OCI-LY7 (cell line): ENCODE measurements around the gene ABCC8. TPM values are rescaled to one million over a fixed set of nuclear protein-coding genes. Genes with fewer than 3 reads are reported as not detected.

Experiments
- BruUV-seq: library from RNA; stranded (reverse); fragments of 400-500 nt; replicated peaks from 2 replicates; lab custom pipeline; 2021; lab: Mats Ljungman, UMichigan
- CTCF ChIA-PET: fragments of 300-600 bp; sonication (Branson Sonifier 250); formaldehyde crosslinking; loops from one replicate; lab custom pipeline; 2022; ENCODE audit warnings: antibody characterized with exemption; ENCODE audit not compliant: unreplicated experiment; lab: Charles Lee
- POLR2A ChIA-PET: fragments of 300-600 bp; sonication (Branson Sonifier 250); formaldehyde crosslinking; loops from one replicate; lab custom pipeline; 2022; ENCODE audit warnings: antibody characterized with exemption; lab: Charles Lee
- DNase-seq: peaks from one replicate; pipeline ENCODE4 v3.0.0-alpha.2; 2015; ENCODE audit warnings: low spot score
- H2AFZ ChIP-seq: fragments of 200-600 bp; sonication (generic), shearing (Covaris generic); 2 replicates; pipeline ENCODE4 v1.6.1; 2014; ENCODE audit warnings: mild to moderate bottlenecking, antibody characterized with exemption, low read length, moderate library complexity
- H3K27ac ChIP-seq: fragments of 200-600 bp; sonication (generic); 2 replicates; pipeline ENCODE4 v1.5.1; 2014; ENCODE audit warnings: mixed run types, low read depth, mild to moderate bottlenecking, moderate library complexity, low read length, inconsistent platforms; ENCODE audit not compliant: poor library complexity, severe bottlenecking
- H3K36me3 ChIP-seq: fragments of 200-600 bp; sonication (generic); 2 replicates; pipeline ENCODE4 v1.6.1; 2014; ENCODE audit warnings: mild to moderate bottlenecking, antibody characterized with exemption, low read length, moderate library complexity, mixed read lengths; ENCODE audit not compliant: insufficient read depth
- H3K4me1 ChIP-seq: fragments of 200-600 bp; sonication (generic); 2 replicates; pipeline ENCODE4 v1.5.1; 2014; ENCODE audit warnings: mild to moderate bottlenecking, low read length; ENCODE audit not compliant: insufficient read depth, poor library complexity, severe bottlenecking
- H3K4me2 ChIP-seq: fragments of 200-600 bp; sonication (generic); 2 replicates; pipeline ENCODE4 v1.6.1; 2014; ENCODE audit warnings: mild to moderate bottlenecking, low read length
- H3K4me3 ChIP-seq: fragments of 200-600 bp; sonication (generic); 2 replicates; pipeline ENCODE4 v1.5.1; 2014; ENCODE audit warnings: mild to moderate bottlenecking, low read depth, low read length; ENCODE audit not compliant: poor library complexity, severe bottlenecking
- H3K79me2 ChIP-seq: fragments of 200-600 bp; sonication (generic); 2 replicates; pipeline ENCODE4 v1.6.1; 2016; ENCODE audit warnings: low read depth, mild to moderate bottlenecking, low read length, moderate library complexity, mixed read lengths; ENCODE audit not compliant: insufficient read depth
- H3K9me2 ChIP-seq: fragments of 200-600 bp; sonication (generic); 2 replicates; pipeline ENCODE4 v1.6.1; 2016; ENCODE audit warnings: mild to moderate bottlenecking, low read length, mixed read lengths; ENCODE audit not compliant: insufficient read depth
- H3K9me3 ChIP-seq: fragments of 200-600 bp; sonication (generic); 2 replicates; pipeline ENCODE4 v1.6.1; 2014; ENCODE audit warnings: mild to moderate bottlenecking, mixed run types, low read length, mixed read lengths
- H4K20me1 ChIP-seq: fragments of 200-600 bp; sonication (generic); 2 replicates; pipeline ENCODE4 v1.6.1; 2014; ENCODE audit warnings: mild to moderate bottlenecking, antibody characterized with exemption, low read length, moderate library complexity, mixed read lengths; ENCODE audit not compliant: insufficient read depth
- EZH2phosphoT487 ChIP-seq: fragments of 200-600 bp; sonication (generic); IDR thresholded peaks from 2 replicates; pipeline ENCODE4 v1.6.1; 2018; ENCODE audit warnings: low read depth, borderline replicate concordance, mild to moderate bottlenecking, mixed run types, antibody characterized with exemption, low read length, moderate library complexity, mixed read lengths
- intact Hi-C: fragments of 100-400 bp; cut with micrococcal nuclease; formaldehyde crosslinking; loops from one replicate; pipeline ENCODE4 v1.10.0; 2022; ENCODE audit not compliant: unreplicated experiment
- total RNA-seq, 2 experiments: library from RNA; depleted of rRNA in 1 of 2; stranded (reverse); fragments of >200 nt in 1 of 2; shearing (Covaris generic) in 1 of 2; gene quantifications; 2 replicates each; pipeline ENCODE4 v1.2.3, GENCODE V29; 2014 to 2022
- TF ChIP-seq, protein P1 (sequence below): fragments of 200-600 bp; sonication (generic); conservative IDR thresholded peaks from 2 replicates; pipeline ENCODE4 v1.5.1; 2014; ENCODE audit warnings: mild to moderate bottlenecking, antibody characterized with exemption, low read length, moderate library complexity, mixed read lengths

Gene ABCC8
- total RNA-seq, 2 experiments from 2014 or later: not detected

DNA sequence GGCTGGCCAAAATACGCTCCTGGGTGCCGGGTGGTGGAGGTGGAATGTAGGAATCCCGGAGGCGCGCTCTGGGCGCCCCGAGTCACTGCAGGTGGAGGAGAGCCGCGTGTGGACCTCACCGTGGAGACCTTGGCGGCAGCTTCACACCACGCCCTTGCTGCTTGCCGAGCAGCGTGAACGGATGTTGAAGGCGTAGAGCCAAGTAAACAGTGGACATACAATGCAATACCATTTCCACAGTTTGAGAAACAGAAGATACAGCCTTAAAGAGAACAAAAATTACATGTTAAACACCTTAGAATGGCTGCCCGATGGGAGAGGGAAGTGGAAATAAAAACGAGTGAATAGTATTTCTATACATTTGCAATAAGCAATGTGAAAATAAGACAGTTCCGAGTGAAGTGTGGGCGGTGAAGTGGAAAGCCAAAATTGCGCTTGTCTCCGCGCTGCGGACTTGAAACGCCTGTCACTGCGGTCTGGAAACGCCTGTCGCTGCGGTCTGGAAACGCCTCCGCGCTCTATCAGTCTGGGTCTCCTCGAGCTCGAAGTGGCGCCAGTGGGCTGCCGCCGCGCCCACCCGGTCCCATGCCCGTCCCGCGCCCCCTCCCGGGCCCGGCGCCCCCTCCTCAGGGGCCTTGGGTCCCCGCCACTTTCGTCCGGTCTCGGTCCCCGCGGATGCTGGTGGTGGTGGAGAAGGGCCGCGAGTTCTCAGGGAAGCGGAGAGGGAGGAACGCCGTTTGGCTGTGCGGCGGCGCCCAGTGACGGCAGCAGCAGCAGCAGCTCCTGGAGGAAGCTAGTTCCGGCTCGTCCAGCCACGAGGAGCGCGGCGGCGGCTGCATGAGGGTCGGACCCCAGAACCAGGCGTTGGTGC lies 123.5 kb downstream of the ABCC8 start:
- Histone ChIP-seq H3K27ac (peak overlapping the region; percentile 72), H3K4me1 (peaks cover 26% of the 10 kb centered on the region), H3K9me2 (no peaks in the 10 kb centered on the region), H4K20me1 (no peaks in the 10 kb centered on the region), H3K4me2 (peak overlapping the region; percentile 95), H2AFZ (peak overlapping the region; percentile 61), H3K4me3 (peak overlapping the region; percentile 70), H3K36me3 (peaks cover 17% of the 10 kb centered on the region), H3K79me2 (peaks cover 22% of the 10 kb centered on the region), H3K9me3 (peaks cover 5% of the 10 kb centered on the region; the same call in 1 of the 2 replicates)
- intact Hi-C loops: loop anchor here (1.0 to 2.0 kb wide), 3 partner anchors 76 to 276 kb away; partner anchors contain the start of genes NUCB2 and RPS13
- TF ChIP-seq, protein P1, sequence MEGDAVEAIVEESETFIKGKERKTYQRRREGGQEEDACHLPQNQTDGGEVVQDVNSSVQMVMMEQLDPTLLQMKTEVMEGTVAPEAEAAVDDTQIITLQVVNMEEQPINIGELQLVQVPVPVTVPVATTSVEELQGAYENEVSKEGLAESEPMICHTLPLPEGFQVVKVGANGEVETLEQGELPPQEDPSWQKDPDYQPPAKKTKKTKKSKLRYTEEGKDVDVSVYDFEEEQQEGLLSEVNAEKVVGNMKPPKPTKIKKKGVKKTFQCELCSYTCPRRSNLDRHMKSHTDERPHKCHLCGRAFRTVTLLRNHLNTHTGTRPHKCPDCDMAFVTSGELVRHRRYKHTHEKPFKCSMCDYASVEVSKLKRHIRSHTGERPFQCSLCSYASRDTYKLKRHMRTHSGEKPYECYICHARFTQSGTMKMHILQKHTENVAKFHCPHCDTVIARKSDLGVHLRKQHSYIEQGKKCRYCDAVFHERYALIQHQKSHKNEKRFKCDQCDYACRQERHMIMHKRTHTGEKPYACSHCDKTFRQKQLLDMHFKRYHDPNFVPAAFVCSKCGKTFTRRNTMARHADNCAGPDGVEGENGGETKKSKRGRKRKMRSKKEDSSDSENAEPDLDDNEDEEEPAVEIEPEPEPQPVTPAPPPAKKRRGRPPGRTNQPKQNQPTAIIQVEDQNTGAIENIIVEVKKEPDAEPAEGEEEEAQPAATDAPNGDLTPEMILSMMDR: no peak
- no peak for TF ChIP-seq EZH2phosphoT487
- POLR2A ChIA-PET: interaction anchor here (1.6 kb wide), 2 partner anchors 77 to 275 kb away, joined by 5 read pairs; partner anchors contain the start of gene NUCB2
- CTCF ChIA-PET: interaction anchor here (0.6 to 0.7 kb wide), 2 partner anchors 9 to 28 kb away, joined by 3 read pairs; no protein-coding TSS in a partner anchor
- TSS peak; percentile 60 for BruUV-seq
- peak; percentile 69 for DNase-seq

DNA sequence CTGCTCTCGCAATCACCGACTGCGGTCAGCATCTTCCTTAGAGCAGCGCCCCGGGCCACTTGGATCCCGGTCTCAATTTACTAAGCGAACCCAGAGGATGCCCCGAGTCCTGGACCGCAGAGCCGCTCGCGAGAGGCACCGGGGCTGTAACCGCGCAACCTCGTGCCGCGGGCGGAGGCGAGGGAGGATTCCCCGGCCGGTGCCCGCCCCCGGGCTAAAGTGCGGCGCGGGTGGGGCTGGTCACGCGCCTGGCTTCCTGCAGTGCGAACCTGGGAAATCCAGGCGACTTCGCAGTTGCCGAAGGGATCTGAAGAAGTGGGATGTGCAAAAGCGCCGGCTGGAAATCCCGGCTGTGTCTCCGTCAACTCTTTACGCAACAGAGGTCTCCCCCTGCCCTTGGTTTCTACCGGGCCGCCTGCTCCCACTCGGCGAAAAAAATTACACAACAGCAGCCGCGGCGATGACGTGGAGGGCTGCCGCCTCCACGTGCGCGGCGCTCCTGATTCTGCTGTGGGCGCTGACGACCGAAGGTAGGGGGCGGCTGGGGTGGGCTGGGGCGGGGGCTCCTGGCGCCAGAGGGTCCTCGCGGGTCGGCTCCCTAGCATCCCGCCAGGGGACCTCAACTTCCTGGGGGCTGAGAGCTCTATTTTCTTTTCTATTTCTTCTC lies 125.0 kb downstream of the ABCC8 start, which contains the start of gene NCR3LG1:
TSS of gene NCR3LG1 (plus strand) at position 291 of the 667 bp plus-strand sequence. CDS start at position 461, 170 bp downstream.
- ChIA-PET POLR2A (interaction anchor here (0.6 to 1.0 kb wide), 4 partner anchors 21 to 1887 kb away, joined by 3 to 4 read pairs (median 3); partner anchors contain the start of gene NUCB2), CTCF (no interaction called here)
- peaks cover 26% of the 10 kb centered on the region for H3K4me1 ChIP-seq
- no TSS peak for BruUV-seq
- H3K79me2 ChIP-seq: peaks cover 22% of the 10 kb centered on the region
- no peaks in the 10 kb centered on the region for H3K9me2 ChIP-seq
- H2AFZ ChIP-seq: peak within 1 kb of the TSS; percentile 61
- intact Hi-C loops: loop anchor here (1.0 to 2.0 kb wide), 2 partner anchors 75 to 120 kb away; partner anchors contain the start of gene NUCB2
- no peak for TF ChIP-seq EZH2phosphoT487
- H3K36me3 ChIP-seq: peaks cover 5% of the 10 kb centered on the region
- H3K4me2 ChIP-seq: peak within 1 kb of the TSS; percentile 95
- peak within 1 kb of the TSS; percentile 72 for H3K27ac ChIP-seq
- peaks cover 5% of the 10 kb centered on the region; the same call in 1 of the 2 replicates for H3K9me3 ChIP-seq
- H3K4me3 ChIP-seq: peak within 1 kb of the TSS; percentile 70
- DNase-seq: peak; percentile 42
- H4K20me1 ChIP-seq: no peaks in the 10 kb centered on the region

GRCh38 chr11:17351172-17351509 lies 125.5 kb downstream of the ABCC8 start:
- no peak for TF ChIP-seq EZH2phosphoT487
- TF ChIP-seq, protein P1: peak; percentile 55
- peaks cover 26% of the 10 kb centered on the region for H3K4me1 ChIP-seq
- ChIA-PET POLR2A (no interaction called here), CTCF (no interaction called here)
- H3K4me3 ChIP-seq: peak overlapping the region; percentile 70
- BruUV-seq: no TSS peak
- H2AFZ ChIP-seq: peak overlapping the region; percentile 61; the same call in 1 of the 2 replicates
- DNase-seq: no peak
- no peaks in the 10 kb centered on the region for H4K20me1 ChIP-seq
- H3K36me3 ChIP-seq: no peaks in the 10 kb centered on the region; the same call in 1 of the 2 replicates
- H3K4me2 ChIP-seq: peak overlapping the region; percentile 95
- H3K9me3 ChIP-seq: peaks cover 5% of the 10 kb centered on the region; the same call in 1 of the 2 replicates
- peaks cover 22% of the 10 kb centered on the region for H3K79me2 ChIP-seq
- no peak overlapping the region for H3K27ac ChIP-seq
- H3K9me2 ChIP-seq: no peaks in the 10 kb centered on the region
- intact Hi-C loops: no loop called here
